Measurements from ENCODE around the gene ARL17A.
"Not testable (repeated sequence)": the region's sequence is repeated elsewhere in the genome, so short reads cannot be mapped to it uniquely, and the experiment has no call there.

Gene ARL17A

GRCh38 chr17:46505896-46506295 is 73.6 kb downstream of the ARL17A start:
- not testable (repeated sequence) for H3K9me3 ChIP-seq (ENCODE audit: control insufficient read depth, low read length); H3K23ac ChIP-seq (ENCODE audit: low read length in 2 of 2); H2AFZ ChIP-seq (ENCODE audit: low read depth, low read length); H2BK120ac ChIP-seq (ENCODE audit: low read depth, low read length); H3K27ac ChIP-seq (ENCODE audit: low read length, poor library complexity, severe bottlenecking); H4K8ac ChIP-seq (ENCODE audit: low read length); H3K27me3 ChIP-seq (ENCODE audit: control insufficient read depth in 1 of 2, insufficient read depth in 1 of 2, low read length in 2 of 2); H4K91ac ChIP-seq (ENCODE audit: low read length); H3K4me3 ChIP-seq (ENCODE audit: insufficient read depth in 1 of 2, low read depth in 1 of 2, low read length in 2 of 2); H2BK12ac ChIP-seq (ENCODE audit: low read length in 2 of 2); H3K4me1 ChIP-seq (ENCODE audit: control insufficient read depth, insufficient read depth, low read depth, low read length); H3K79me1 ChIP-seq (replicated peaks; ENCODE audit: low read length, poor library complexity, severe bottlenecking); H2AK5ac ChIP-seq (ENCODE audit: low read length, severe bottlenecking); H3K36me3 ChIP-seq (ENCODE audit: control insufficient read depth in 1 of 2, insufficient read depth in 2 of 2, low read depth in 1 of 2, low read length in 2 of 2); H3K14ac ChIP-seq (ENCODE audit: low read length in 2 of 2); H2BK5ac ChIP-seq (ENCODE audit: low read depth, low read length, poor library complexity, severe bottlenecking); H3K4me2 ChIP-seq (ENCODE audit: low read length, poor library complexity, severe bottlenecking); H3K4ac ChIP-seq (ENCODE audit: low read depth in 1 of 2, low read length in 2 of 2); H3K9ac ChIP-seq (ENCODE audit: low read length); DNase-seq; H3K18ac ChIP-seq (ENCODE audit: low read depth in 1 of 2, low read length in 2 of 2); H2BK15ac ChIP-seq (ENCODE audit: low read depth, poor library complexity, severe bottlenecking)
- whole genome bisulfite sequencing: no CpG with 5 or more reads among the region's 7 CpGs

GRCh38 chr17:46499437-46500139 is 79.9 kb downstream of the ARL17A start:
- not testable (repeated sequence) for H3K9me3 ChIP-seq (ENCODE audit: control insufficient read depth, low read length); H3K18ac ChIP-seq (ENCODE audit: low read depth in 1 of 2, low read length in 2 of 2); H3K27ac ChIP-seq (ENCODE audit: low read length, poor library complexity, severe bottlenecking); H3K14ac ChIP-seq (ENCODE audit: low read length in 2 of 2); H3K9ac ChIP-seq (ENCODE audit: low read length); H2AFZ ChIP-seq (ENCODE audit: low read depth, low read length); H3K79me1 ChIP-seq (replicated peaks; ENCODE audit: low read length, poor library complexity, severe bottlenecking); DNase-seq; H2BK12ac ChIP-seq (ENCODE audit: low read length in 2 of 2); H3K27me3 ChIP-seq (ENCODE audit: control insufficient read depth in 1 of 2, insufficient read depth in 1 of 2, low read length in 2 of 2); H2AK5ac ChIP-seq (ENCODE audit: low read length, severe bottlenecking); H3K4me3 ChIP-seq (ENCODE audit: insufficient read depth in 1 of 2, low read depth in 1 of 2, low read length in 2 of 2); H4K8ac ChIP-seq (ENCODE audit: low read length); H3K36me3 ChIP-seq (ENCODE audit: control insufficient read depth in 1 of 2, insufficient read depth in 2 of 2, low read depth in 1 of 2, low read length in 2 of 2); H3K4me2 ChIP-seq (ENCODE audit: low read length, poor library complexity, severe bottlenecking); H2BK5ac ChIP-seq (ENCODE audit: low read depth, low read length, poor library complexity, severe bottlenecking); H3K4me1 ChIP-seq (ENCODE audit: control insufficient read depth, insufficient read depth, low read depth, low read length); H3K4ac ChIP-seq (ENCODE audit: low read depth in 1 of 2, low read length in 2 of 2); H4K91ac ChIP-seq (ENCODE audit: low read length); H2BK15ac ChIP-seq (ENCODE audit: low read depth, poor library complexity, severe bottlenecking); H2BK120ac ChIP-seq (ENCODE audit: low read depth, low read length); H3K23ac ChIP-seq (ENCODE audit: low read length in 2 of 2)
- no CpG with 5 or more reads among the region's 6 CpGs for whole genome bisulfite sequencing

GRCh38 chr17:46492021-46492420 is 87.5 kb downstream of the ARL17A start:
- H2AK5ac ChIP-seq (ENCODE audit: low read length, severe bottlenecking); H3K79me1 ChIP-seq (replicated peaks; ENCODE audit: low read length, poor library complexity, severe bottlenecking); H3K14ac ChIP-seq (ENCODE audit: low read length in 2 of 2); DNase-seq; H2BK120ac ChIP-seq (ENCODE audit: low read depth, low read length); H3K4me3 ChIP-seq (ENCODE audit: insufficient read depth in 1 of 2, low read depth in 1 of 2, low read length in 2 of 2); H3K4ac ChIP-seq (ENCODE audit: low read depth in 1 of 2, low read length in 2 of 2); H3K27ac ChIP-seq (ENCODE audit: low read length, poor library complexity, severe bottlenecking); H3K18ac ChIP-seq (ENCODE audit: low read depth in 1 of 2, low read length in 2 of 2); H3K9ac ChIP-seq (ENCODE audit: low read length); H2AFZ ChIP-seq (ENCODE audit: low read depth, low read length); H3K4me2 ChIP-seq (ENCODE audit: low read length, poor library complexity, severe bottlenecking); H3K4me1 ChIP-seq (ENCODE audit: control insufficient read depth, insufficient read depth, low read depth, low read length); H3K36me3 ChIP-seq (ENCODE audit: control insufficient read depth in 1 of 2, insufficient read depth in 2 of 2, low read depth in 1 of 2, low read length in 2 of 2); H2BK12ac ChIP-seq (ENCODE audit: low read length in 2 of 2); H2BK15ac ChIP-seq (ENCODE audit: low read depth, poor library complexity, severe bottlenecking); H3K23ac ChIP-seq (ENCODE audit: low read length in 2 of 2); H4K91ac ChIP-seq (ENCODE audit: low read length); H2BK5ac ChIP-seq (ENCODE audit: low read depth, low read length, poor library complexity, severe bottlenecking); H3K9me3 ChIP-seq (ENCODE audit: control insufficient read depth, low read length); H3K27me3 ChIP-seq (ENCODE audit: control insufficient read depth in 1 of 2, insufficient read depth in 1 of 2, low read length in 2 of 2); H4K8ac ChIP-seq (ENCODE audit: low read length): not testable (repeated sequence)
- 91% methylated on average over 4 of the region's 16 CpGs for WGBS

- not testable (repeated sequence) for H2BK5ac ChIP-seq (ENCODE audit: low read depth, low read length, poor library complexity, severe bottlenecking); H2BK15ac ChIP-seq (ENCODE audit: low read depth, poor library complexity, severe bottlenecking); H3K79me1 ChIP-seq (replicated peaks; ENCODE audit: low read length, poor library complexity, severe bottlenecking); H3K4me2 ChIP-seq (ENCODE audit: low read length, poor library complexity, severe bottlenecking); H3K27me3 ChIP-seq (ENCODE audit: control insufficient read depth in 1 of 2, insufficient read depth in 1 of 2, low read length in 2 of 2); H3K27ac ChIP-seq (ENCODE audit: low read length, poor library complexity, severe bottlenecking); H2AFZ ChIP-seq (ENCODE audit: low read depth, low read length); H3K4me1 ChIP-seq (ENCODE audit: control insufficient read depth, insufficient read depth, low read depth, low read length); H3K9ac ChIP-seq (ENCODE audit: low read length); DNase-seq; H3K14ac ChIP-seq (ENCODE audit: low read length in 2 of 2); H2AK5ac ChIP-seq (ENCODE audit: low read length, severe bottlenecking); H2BK12ac ChIP-seq (ENCODE audit: low read length in 2 of 2); H4K91ac ChIP-seq (ENCODE audit: low read length); H4K8ac ChIP-seq (ENCODE audit: low read length); H3K4me3 ChIP-seq (ENCODE audit: insufficient read depth in 1 of 2, low read depth in 1 of 2, low read length in 2 of 2); H2BK120ac ChIP-seq (ENCODE audit: low read depth, low read length); H3K18ac ChIP-seq (ENCODE audit: low read depth in 1 of 2, low read length in 2 of 2); H3K9me3 ChIP-seq (ENCODE audit: control insufficient read depth, low read length); H3K36me3 ChIP-seq (ENCODE audit: control insufficient read depth in 1 of 2, insufficient read depth in 2 of 2, low read depth in 1 of 2, low read length in 2 of 2); H3K4ac ChIP-seq (ENCODE audit: low read depth in 1 of 2, low read length in 2 of 2); H3K23ac ChIP-seq (ENCODE audit: low read length in 2 of 2)
- no CpG with 5 or more reads among the region's 2 CpGs for WGBS
These were observed 98.2 kb downstream of the ARL17A start for GRCh38 chr17:46481310-46481709.
